Activated naive CD4-positive, alpha-beta T cell (primary cell): ENCODE measurements around the gene DROSHA.
"Not testable (repeated sequence)": the region's sequence is repeated elsewhere in the genome, so short reads cannot be mapped to it uniquely, and the experiment has no call there.

Experiments
- DNase-seq, 4 experiments: peaks; one replicate each; lab custom pipeline; 2025; lab: John Stamatoyannopoulos, UW

Gene DROSHA, protein sequence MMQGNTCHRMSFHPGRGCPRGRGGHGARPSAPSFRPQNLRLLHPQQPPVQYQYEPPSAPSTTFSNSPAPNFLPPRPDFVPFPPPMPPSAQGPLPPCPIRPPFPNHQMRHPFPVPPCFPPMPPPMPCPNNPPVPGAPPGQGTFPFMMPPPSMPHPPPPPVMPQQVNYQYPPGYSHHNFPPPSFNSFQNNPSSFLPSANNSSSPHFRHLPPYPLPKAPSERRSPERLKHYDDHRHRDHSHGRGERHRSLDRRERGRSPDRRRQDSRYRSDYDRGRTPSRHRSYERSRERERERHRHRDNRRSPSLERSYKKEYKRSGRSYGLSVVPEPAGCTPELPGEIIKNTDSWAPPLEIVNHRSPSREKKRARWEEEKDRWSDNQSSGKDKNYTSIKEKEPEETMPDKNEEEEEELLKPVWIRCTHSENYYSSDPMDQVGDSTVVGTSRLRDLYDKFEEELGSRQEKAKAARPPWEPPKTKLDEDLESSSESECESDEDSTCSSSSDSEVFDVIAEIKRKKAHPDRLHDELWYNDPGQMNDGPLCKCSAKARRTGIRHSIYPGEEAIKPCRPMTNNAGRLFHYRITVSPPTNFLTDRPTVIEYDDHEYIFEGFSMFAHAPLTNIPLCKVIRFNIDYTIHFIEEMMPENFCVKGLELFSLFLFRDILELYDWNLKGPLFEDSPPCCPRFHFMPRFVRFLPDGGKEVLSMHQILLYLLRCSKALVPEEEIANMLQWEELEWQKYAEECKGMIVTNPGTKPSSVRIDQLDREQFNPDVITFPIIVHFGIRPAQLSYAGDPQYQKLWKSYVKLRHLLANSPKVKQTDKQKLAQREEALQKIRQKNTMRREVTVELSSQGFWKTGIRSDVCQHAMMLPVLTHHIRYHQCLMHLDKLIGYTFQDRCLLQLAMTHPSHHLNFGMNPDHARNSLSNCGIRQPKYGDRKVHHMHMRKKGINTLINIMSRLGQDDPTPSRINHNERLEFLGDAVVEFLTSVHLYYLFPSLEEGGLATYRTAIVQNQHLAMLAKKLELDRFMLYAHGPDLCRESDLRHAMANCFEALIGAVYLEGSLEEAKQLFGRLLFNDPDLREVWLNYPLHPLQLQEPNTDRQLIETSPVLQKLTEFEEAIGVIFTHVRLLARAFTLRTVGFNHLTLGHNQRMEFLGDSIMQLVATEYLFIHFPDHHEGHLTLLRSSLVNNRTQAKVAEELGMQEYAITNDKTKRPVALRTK (N-terminal part only)

DNA sequence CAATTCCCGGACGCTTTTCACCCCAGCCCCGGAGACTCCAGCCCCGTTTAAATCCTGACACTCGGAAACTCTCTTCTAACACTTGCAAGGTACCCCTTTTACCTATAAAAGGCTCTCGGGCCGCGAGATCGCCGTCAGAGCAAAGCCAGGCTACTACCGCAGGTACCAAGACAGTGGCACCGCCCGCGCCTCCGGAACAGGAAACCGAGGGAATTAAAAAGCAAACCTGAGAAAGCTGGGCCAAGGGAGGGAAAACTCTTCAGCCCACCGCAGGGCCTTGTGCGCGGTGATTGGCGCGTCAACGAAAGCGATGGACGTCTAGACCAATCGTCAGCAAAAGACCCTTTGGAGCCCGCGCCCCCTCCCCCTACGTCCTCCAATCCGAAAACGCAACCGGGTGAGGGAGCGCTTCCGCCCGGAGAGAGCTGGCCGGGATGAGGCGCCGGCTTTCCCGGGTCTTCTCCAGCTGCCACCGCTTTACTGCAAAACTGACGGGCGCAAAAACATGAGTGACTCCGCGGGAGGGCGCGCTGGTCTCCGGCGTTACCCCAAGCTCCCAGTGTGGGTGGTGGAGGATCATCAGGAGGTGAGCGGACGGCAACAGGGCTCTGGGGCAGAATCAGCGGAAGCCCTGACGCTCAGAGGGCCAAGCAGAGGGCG is at the start of gene DROSHA, which contains the start of gene C5orf22:
Gene DROSHA (minus strand): TSS at position 206 of the 660 bp plus-strand sequence. CDS start 3,034 bp downstream, outside the sequence.
Gene C5orf22 (plus strand): TSS at position 414 of the 660 bp plus-strand sequence. CDS start 92 bp downstream, at position 506.
- DNase-seq: peak; percentile 71 to 85 (median 78)

DNA sequence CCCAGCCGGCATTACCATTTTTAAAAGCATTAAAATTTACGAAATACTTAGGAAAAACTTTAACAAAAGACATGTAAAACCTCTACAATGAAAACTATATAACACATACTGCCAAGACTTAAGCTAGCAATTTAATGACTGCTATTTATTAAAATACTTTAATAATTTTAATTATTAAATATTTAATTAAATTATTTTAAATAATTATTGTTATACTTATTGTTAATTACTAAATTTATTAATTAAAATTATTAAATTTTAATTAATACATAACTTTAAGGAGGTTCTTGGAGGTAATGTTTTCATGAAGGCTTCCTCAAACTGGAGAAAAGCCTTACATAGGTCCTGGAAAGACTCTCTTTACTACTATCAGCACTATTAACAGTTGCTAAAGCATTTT is 47.7 kb upstream of the DROSHA start:
- DNase-seq: no peak

DNA sequence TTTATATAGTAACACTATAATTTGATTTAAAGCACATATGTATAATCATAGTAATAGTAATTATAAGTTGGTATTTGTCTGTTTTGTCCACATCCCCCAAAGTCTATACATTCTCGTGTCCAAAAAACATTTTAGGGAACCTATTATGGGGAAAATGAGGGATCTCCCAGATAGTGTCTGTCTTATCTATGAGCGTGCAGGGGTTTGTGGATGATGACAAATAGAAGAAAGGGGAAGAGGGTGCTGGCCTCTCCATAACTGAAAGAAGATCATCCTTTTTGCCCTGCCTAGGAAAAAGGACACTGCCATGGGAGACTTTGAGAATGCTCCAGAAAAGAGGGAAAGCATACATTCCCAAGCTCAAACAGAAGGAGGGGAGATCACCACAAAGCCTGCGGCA is 45.5 kb upstream of the DROSHA start:
- DNase-seq: no peak

DNA sequence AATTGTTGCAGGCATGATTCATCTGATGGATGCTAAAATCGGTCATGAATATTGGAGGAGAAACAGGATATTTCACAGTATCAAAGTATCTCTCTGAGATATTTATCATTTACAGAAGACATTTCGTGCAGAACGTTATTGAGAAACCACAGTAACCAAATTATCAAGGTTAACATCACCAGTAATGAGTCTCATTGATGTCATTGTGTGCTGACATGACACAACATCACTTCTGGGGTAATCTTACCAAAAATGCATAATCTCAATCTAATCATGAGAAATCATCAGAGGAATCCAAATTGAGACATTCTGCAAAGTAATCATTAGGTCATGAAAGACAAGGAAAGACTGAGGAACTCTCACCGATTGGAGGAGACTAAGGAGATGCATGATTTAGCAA is 42.9 kb upstream of the DROSHA start:
- DNase-seq: no peak

DNA sequence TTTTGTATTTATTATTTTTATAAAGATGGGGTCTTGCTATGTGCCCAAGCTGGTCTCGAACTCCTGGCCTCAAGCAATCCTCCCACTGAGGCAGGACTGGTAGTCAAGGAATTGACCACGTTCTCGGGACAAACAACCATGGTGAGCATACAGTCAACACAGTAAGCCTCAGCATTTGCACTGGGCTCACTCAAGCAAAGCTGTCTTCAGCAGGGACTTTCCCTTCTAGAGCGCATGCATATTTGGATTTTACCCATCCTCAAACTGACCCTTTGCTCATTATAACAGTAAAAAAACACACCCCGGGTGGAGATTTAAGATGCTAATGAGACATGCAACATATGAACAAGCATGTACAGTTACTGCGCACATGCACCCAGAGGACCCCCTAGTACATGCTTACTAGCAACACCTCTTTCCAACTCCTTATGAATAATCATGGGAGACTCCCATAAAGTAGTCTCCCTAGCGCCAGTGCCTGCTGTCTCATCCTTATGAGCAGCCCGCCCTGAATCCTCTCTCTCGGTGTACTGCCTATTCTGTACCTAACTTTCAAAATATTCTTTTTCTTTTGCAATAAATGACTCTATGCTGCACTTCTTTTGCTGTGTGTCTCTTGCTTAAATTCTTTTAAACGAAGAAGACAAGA is 41.7 kb upstream of the DROSHA start:
- no peak for DNase-seq

DNA sequence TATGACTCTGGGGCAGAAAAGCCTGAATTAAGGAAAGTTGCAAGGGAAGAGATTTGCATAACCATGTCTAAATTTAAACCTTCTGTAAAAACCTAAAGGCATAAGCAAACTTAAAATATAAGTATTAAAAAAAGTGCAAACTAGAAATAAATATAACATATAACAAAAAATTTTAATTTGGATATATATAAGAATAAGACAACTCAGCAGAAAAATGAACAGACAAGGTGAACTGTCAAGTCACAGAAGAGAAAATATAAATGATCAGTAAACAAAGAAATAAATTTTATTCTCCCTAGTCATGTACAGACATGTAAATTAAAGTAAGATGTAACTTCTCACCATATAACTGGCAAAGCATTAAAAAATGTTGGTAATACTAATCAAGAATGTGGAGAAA is 37.2 kb upstream of the DROSHA start:
- no peak for DNase-seq

DNA sequence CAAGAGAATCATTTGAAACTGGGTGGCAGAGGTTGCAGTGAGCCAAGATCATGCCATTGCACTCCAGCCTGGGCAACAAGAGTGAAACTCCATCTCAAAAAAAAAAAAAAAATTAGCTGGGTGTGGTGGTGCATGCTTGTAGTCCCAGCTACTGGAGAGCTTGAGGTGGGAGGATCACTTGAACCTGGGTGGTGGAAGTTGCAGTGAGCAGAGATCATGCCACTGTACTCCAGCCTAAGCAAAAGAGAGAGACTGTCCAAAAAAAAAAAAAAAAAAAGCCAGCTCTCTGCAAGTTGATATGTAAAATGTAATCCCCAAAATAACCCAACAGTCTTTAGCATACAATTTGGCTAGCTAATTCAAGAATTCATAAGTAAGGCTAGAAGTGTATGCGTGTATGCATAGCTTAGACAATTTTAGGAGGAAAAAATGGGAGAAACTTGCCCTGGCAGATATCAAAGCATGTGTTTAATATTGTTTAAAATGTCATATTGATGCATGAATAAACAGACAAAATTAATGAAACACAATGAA is 36.5 kb upstream of the DROSHA start:
- DNase-seq: no peak

DNA sequence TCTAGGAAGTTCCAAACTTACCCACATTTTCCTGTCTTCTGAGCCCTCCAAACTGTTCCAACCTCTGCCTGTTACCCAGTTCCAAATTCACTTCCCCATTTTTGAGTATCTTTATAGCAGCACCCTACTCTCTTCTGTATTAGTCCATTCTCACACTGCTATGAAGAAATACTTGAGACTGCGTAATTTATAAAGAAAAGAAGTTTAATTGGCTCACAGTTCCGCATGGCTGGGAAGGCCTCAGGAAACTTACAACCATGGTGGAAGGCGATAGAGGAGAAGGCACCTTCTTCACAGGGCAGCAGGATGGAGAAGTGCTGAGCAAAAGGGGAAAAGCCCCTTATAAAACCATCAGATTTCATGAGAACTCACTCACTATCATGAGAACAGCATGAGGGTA is 34.5 kb upstream of the DROSHA start:
- not testable (repeated sequence) for DNase-seq

DNA sequence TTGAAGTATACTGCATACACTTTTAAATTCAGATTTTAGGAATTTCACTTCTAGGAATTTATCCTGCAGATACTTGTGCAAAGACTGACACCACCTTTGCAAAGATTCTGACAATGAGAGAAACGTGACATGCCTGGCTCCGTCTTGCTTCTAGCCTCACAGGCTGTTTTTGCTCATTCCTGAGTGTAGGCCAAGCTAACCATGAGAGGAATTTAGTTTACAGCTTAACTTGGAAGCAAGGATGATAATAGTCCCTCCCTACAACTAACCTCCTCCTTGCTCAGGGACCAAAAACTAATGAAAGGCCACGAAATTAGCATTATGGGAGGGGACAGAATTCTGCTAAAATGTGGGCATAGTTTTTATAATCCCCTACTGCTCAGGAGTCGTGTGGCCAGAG is 31.3 kb upstream of the DROSHA start:
- no peak for DNase-seq

DNA sequence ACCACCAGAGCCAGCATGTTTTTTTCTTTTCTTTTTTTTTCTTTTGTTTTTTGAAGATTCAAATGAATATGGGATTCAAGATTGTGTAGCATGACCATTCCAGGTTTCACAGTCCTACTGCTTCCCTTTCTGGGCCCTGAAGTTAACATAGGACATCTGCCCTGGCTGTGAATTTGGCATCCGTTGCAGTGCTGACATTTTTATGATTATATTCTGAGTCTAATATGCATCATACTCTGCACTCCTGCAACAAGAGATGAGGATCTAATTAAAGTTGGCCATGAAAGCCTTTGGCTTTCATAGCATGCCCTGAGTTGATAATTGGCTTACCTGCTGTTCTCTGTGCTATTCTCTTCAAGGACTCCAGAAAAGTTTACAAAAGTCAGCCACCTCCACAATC is 30.1 kb upstream of the DROSHA start:
- no peak for DNase-seq

DNA sequence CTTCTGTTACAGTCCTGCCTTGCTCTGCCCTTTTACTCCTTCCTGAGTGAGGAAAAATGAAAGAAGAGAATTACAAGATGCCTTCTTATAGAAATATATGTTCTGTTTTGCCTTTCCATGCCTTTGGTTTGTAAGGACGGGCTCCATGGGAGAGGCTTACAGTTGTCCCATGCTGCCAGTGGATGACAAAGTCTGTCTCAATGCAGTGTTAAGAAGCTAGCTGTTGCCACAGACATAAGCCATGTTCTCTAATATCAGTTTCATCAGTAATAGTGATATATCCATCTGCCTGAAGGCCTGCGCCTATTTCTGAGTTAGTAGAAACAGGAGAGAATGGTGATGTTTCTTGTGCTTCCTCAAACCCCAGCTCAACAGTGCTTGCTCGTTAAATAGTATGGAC is 28.0 kb upstream of the DROSHA start:
- DNase-seq: no peak

DNA sequence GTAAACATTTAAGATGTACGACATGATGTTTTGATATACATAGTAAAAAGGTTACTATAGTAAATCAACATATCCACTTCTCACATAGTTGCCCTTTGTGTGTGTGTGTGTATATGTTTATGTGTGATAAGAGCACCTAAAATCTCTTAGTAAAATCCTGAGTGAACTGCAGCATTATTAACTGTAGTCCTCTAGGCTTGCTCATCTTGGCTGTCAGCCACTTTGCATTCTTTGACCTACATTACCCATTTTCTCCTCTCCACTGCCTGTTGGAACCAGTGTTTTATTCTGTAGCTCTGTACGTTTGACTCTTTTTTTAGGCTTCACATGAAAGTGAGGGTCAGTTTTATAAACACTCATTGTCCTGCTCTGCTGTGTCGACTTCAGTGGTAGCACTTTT is 24.6 kb upstream of the DROSHA start:
- no peak for DNase-seq

DNA sequence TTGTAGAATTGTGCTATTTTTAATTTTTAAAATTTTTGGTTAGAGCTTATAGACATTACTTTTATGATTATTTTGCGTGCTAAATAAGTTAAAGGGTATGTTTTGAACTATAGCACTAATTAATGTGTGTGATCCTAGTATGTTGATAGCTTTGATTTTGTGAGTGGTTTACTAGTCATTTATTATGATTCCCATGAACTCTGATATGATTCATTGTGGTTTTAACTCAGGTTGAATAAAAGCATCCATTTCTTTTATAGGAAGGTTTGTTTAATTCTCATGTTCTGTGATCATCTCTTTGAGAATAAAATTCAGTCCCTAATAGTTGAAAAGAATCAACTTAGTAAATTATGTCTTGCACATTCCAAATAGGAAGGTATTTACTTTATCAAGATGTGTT is 22.7 kb upstream of the DROSHA start:
- DNase-seq: no peak

DNA sequence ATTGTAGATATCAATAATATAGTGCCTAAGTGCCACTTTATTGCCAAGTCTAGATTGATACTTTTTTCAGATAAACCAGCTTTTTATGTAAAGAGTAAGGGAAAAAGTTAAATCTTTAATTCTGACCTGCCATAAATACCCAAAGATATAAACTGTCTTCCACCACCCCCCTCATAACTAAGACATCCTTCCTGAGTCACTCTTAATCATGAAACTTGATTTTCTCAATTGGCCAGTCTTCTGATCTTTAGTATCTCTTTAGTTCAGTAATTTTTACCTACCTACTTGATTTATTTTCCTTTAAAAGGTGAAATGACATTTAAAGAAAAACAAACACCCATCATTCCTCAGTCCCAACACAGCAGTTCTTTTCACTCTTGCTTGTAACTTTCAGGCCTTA is 22.0 kb upstream of the DROSHA start:
- DNase-seq: no peak

DNA sequence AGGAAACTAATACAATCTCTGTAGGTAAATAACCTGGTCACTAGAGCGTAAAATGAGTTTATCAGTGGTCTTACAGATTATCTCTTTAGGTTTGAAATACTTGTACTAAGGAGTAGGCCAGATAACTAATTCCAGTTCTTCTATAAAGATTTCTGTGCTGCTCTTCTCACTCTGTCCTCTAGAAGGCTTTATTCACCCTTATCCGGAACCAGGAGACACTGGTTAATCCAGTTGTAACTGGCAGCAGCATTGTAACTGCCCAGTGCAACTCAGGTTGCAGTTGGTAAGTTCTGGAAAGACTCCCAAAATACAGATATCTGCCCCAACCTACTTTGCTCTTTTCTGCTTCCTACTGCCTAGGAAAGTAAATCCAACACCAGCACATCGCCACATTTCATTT is 20.0 kb upstream of the DROSHA start:
- DNase-seq: no peak

DNA sequence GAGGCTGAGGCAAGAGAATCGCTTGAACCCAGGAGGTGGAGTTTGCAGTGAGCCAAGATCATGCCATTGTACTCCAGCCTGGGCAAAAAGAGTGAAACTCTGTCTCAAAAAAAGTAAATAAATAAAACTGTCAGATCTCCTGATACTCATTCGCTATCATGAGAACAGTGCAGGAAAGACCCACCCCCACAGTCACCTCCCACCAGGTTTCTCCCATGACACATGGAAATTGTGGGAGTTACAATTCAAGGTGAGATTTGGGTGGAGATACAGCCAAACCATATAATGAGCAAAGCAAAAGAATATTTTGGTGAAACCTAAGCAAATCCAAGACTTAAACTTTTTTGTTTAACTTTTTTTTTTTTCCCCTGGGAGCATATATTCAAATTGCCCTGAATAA is 17.2 kb upstream of the DROSHA start:
- DNase-seq: not testable (repeated sequence)

DNA sequence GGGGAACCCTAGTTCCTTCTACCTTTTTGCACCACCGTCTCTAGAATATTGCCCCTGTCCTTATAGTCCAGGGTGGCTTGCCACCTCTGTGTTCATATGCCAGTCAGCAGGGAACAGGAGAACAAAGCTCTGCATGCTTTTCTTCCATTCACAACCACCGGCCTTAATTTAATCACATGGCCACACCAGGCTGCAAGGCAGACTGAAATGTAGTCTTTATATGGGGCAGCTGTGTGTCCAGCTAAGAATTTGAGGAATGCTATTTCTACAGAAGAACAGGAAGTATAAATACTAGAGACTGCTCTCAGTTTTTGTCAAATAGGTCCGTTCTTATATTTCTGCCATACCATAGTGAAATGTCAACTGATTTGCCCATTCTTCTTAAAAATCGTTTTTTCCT is 6.0 kb upstream of the DROSHA start:
- DNase-seq: no peak

DNA sequence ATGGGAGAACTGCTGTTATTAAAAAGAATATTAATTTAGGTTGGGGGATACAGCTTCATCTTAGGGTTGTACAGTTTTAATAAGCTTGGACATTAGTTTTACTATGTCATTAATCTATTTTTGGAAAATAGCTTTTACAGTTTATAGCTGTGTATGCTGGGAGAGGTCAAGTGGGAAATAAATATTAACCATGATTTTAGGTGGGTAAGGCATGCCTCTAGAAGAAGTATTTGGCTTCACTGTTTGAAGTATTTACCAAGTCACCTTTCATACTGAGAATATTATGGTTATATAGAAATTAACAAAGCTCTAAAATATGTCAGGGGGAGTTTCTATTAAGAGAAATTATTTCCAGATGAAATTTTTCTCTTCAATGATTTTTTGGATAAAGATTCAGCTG is 5.5 kb upstream of the DROSHA start:
- DNase-seq: no peak

DNA sequence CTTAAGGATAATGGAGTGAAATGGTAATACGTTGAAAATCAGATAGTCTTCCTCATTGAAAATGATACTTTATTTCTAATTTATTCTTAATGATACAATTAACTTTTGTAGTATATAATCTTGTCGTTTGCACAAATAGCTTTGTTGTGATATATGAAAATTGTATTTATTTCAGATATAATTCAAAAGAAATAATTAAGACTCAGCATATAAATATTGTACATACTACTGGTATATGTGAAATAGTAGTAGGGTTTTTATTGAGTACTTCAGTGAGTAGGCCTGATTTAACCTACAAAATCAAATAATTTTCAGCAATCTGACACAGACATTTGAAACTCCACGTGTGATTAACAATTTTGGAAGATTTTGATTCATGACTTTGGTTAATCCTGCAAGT is 5.0 kb upstream of the DROSHA start:
- no peak for DNase-seq

DNA sequence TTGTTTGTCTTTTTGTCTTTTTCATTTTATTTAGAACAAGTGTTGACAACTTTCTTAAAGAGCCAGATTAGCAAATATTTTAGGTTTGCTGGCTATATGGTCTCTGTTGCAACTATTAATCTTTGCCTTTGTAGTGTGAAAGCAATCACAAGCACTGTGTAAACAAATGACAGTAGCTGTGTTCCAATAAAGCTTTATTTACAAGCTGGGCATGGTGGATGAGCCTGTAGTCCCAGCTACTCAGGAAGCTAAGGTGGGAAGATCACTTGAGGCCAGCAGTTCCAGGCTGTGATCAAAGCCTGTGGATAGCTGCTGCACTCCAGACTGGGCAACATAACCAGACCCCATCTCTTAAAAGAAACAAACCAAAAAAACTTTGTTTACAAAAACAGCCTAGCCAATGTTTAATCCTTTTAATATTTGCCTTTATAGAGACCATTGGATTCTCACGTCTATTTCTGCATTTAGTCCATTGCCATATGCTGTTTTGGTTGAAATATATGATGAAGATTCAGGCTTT is 2.7 kb upstream of the DROSHA start:
- DNase-seq: no peak

DNA sequence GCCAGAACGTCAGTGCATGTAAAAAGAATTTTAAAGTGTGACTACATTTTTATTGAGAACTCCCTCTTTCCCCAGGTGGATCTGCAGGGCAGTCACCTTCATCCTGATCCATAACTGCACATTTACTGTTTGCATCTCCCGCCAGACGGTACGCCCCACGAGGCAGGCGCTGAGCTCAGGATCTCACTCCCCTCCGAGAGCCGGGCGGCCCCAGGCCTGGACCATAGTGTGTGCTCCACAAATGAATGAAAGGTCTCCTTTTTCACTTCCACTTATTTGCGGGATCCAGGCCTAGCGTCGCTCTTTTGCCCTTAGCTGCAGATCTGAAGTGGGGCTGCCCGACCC is 378 bp downstream of the DROSHA start:
- peak in 1 of 4 experiments; percentile 12 for DNase-seq
